OCI-LY1 (cell line): ENCODE measurements around the gene COL9A2.

Experiments
- H2AFZ ChIP-seq: fragments of 200-600 bp; sonication (generic), shearing (Covaris generic); 2 replicates; pipeline ENCODE4 v1.6.0; 2014; ENCODE audit warnings: antibody characterized with exemption, mild to moderate bottlenecking, low read length
- H3F3A ChIP-seq: fragments of 200-600 bp; sonication (generic), shearing (Covaris generic); 2 replicates; pipeline ENCODE4 v1.6.0; 2014; ENCODE audit warnings: mild to moderate bottlenecking, antibody characterized with exemption, low read length, moderate library complexity; ENCODE audit not compliant: insufficient read depth
- H3K27ac ChIP-seq: fragments of 200-600 bp; sonication (generic); 2 replicates; pipeline ENCODE4 v1.5.1; 2014; ENCODE audit warnings: low read length, mixed run types, mild to moderate bottlenecking, low read depth; ENCODE audit not compliant: poor library complexity, severe bottlenecking
- H3K27me3 ChIP-seq: fragments of 200-600 bp; sonication (generic); 2 replicates; pipeline ENCODE4 v1.6.0; 2014; ENCODE audit warnings: antibody characterized with exemption, mild to moderate bottlenecking, low read length, moderate library complexity; ENCODE audit not compliant: insufficient read depth
- H3K36me3 ChIP-seq: fragments of 200-600 bp; sonication (generic); 2 replicates; pipeline ENCODE4 v1.6.1; 2014; ENCODE audit warnings: mild to moderate bottlenecking, antibody characterized with exemption, low read length, moderate library complexity, mixed read lengths; ENCODE audit not compliant: insufficient read depth
- H3K4me1 ChIP-seq: fragments of 200-600 bp; sonication (generic); 2 replicates; pipeline ENCODE4 v1.5.1; 2014; ENCODE audit warnings: mild to moderate bottlenecking, low read length, moderate library complexity; ENCODE audit not compliant: insufficient read depth, severe bottlenecking
- H3K4me2 ChIP-seq: fragments of 200-600 bp; sonication (generic), shearing (Covaris generic); 2 replicates; pipeline ENCODE4 v1.6.1; 2014; ENCODE audit warnings: low read length
- H3K4me3 ChIP-seq: fragments of 200-600 bp; sonication (generic); 2 replicates; pipeline ENCODE4 v1.5.1; 2014; ENCODE audit warnings: low read length, low read depth, mild to moderate bottlenecking, mixed read lengths; ENCODE audit not compliant: poor library complexity, severe bottlenecking
- H3K79me2 ChIP-seq: fragments of 200-600 bp; shearing (Covaris generic); 2 replicates; pipeline ENCODE4 v1.6.1; 2016; ENCODE audit warnings: mixed run types, low read length, mixed read lengths; ENCODE audit not compliant: insufficient read depth
- H3K9ac ChIP-seq: fragments of 200-600 bp; sonication (generic), shearing (Covaris generic); 2 replicates; pipeline ENCODE4 v1.6.1; 2014; ENCODE audit warnings: mild to moderate bottlenecking, low read length, mixed read lengths
- H3K9me2 ChIP-seq: fragments of 200-600 bp; sonication (generic), shearing (Covaris generic); 2 replicates; pipeline ENCODE4 v1.6.1; 2014; ENCODE audit warnings: low read depth, mild to moderate bottlenecking, low read length, mixed read lengths
- H3K9me3 ChIP-seq: fragments of 200-600 bp; shearing (Covaris generic); 2 replicates; pipeline ENCODE4 v1.6.1; 2014; ENCODE audit warnings: low read length, mixed read lengths
- H4K20me1 ChIP-seq: fragments of 200-600 bp; sonication (generic), shearing (Covaris generic); 2 replicates; pipeline ENCODE4 v1.6.0; 2016; ENCODE audit warnings: mild to moderate bottlenecking, low read length; ENCODE audit not compliant: insufficient read depth
- CTCF ChIP-seq: fragments of 200-600 bp; sonication (generic), shearing (Covaris generic); IDR thresholded peaks from 2 replicates; pipeline ENCODE4 v1.5.1; 2017; ENCODE audit warnings: mild to moderate bottlenecking, antibody characterized with exemption, low read length, moderate library complexity, mixed read lengths
- EZH2 ChIP-seq: fragments of 200-600 bp; sonication (generic), shearing (Covaris generic); IDR thresholded peaks from 2 replicates; pipeline ENCODE4 v1.8.0; 2017; ENCODE audit warnings: borderline replicate concordance, mixed run types, mild to moderate bottlenecking, antibody characterized with exemption, low read length, moderate library complexity, mixed read lengths

Gene COL9A2

GRCh38 chr1:40270152-40270834 is 46.8 kb downstream of the COL9A2 start:
- H3K27ac ChIP-seq, result no peak overlapping the region
- no peaks in the 10 kb centered on the region for H3K9me2 ChIP-seq
- H3F3A ChIP-seq, result no peaks in the 10 kb centered on the region
- no peaks in the 10 kb centered on the region for H3K79me2 ChIP-seq
- no peak overlapping the region for H3K4me3 ChIP-seq
- peaks cover 85% of the 10 kb centered on the region for H3K36me3 ChIP-seq
- H3K9me3 ChIP-seq, result no peaks in the 10 kb centered on the region
- no peak overlapping the region for H2AFZ ChIP-seq
- no peak overlapping the region for H3K4me2 ChIP-seq
- TF ChIP-seq EZH2, result no peak
- TF ChIP-seq CTCF, result no peak
- H3K9ac ChIP-seq, result no peak overlapping the region
- no peaks in the 10 kb centered on the region for H3K27me3 ChIP-seq
- no peaks in the 10 kb centered on the region for H3K4me1 ChIP-seq
- H4K20me1 ChIP-seq, result no peaks in the 10 kb centered on the region

GRCh38 chr1:40268211-40268610 is 48.9 kb downstream of the COL9A2 start:
- Histone ChIP-seq H3K36me3 (peaks cover 89% of the 10 kb centered on the region), H3K9me3 (no peaks in the 10 kb centered on the region), H3K4me3 (no peak overlapping the region), H3K9ac (no peak overlapping the region), H3K4me2 (no peak overlapping the region), H3K79me2 (no peaks in the 10 kb centered on the region), H2AFZ (no peak overlapping the region), H3K9me2 (no peaks in the 10 kb centered on the region), H4K20me1 (no peaks in the 10 kb centered on the region), H3K27ac (no peak overlapping the region), H3K4me1 (no peaks in the 10 kb centered on the region), H3F3A (no peaks in the 10 kb centered on the region), H3K27me3 (no peaks in the 10 kb centered on the region)
- TF ChIP-seq EZH2, result no peak
- no peak for TF ChIP-seq CTCF

- H3K4me3 ChIP-seq, result no peak overlapping the region
- TF ChIP-seq CTCF, result no peak
- no peak for TF ChIP-seq EZH2
These were observed 49.3 kb downstream of the COL9A2 start for GRCh38 chr1:40267767-40268187.

More at GRCh38 chr1:40267767-40268187, 49.3 kb downstream of the COL9A2 start:
- H3K27me3 ChIP-seq, result no peaks in the 10 kb centered on the region
- H3K9me3 ChIP-seq, result no peaks in the 10 kb centered on the region
- H4K20me1 ChIP-seq, result no peaks in the 10 kb centered on the region
- H2AFZ ChIP-seq, result no peak overlapping the region
- no peaks in the 10 kb centered on the region for H3K4me1 ChIP-seq
- H3F3A ChIP-seq, result no peaks in the 10 kb centered on the region
- H3K4me2 ChIP-seq, result no peak overlapping the region
- no peaks in the 10 kb centered on the region for H3K9me2 ChIP-seq
- no peak overlapping the region for H3K9ac ChIP-seq
- H3K27ac ChIP-seq, result no peak overlapping the region
- H3K79me2 ChIP-seq, result no peaks in the 10 kb centered on the region
- H3K36me3 ChIP-seq, result peaks cover 90% of the 10 kb centered on the region
